SK-N-SH (cell line): ENCODE measurements around the gene EGF. TPM values are rescaled to one million over a fixed set of nuclear protein-coding genes. Genes with fewer than 3 reads are reported as not detected.

Experiments
- CTCF ChIA-PET: fragments of 300-600, 350-600 bp; formaldehyde crosslinking; extraction: SDS; loops from one replicate; lab custom pipeline; 2021; lab: Yijun Ruan, JAX
- POLR2A ChIA-PET: fragments of 350-600 bp; sonication (Branson Sonifier 250); formaldehyde crosslinking; extraction: SDS; loops from one replicate; lab custom pipeline; 2020; ENCODE audit warnings: antibody characterized with exemption, inconsistent platforms; lab: Yijun Ruan, JAX
- DNase-seq: peaks from one replicate; pipeline ENCODE4 v3.0.0; 2012
- H2AFZ ChIP-seq: fragments of 200-600 bp; sonication (generic); 2 replicates; pipeline ENCODE4 v1.8.1; 2016; ENCODE audit warnings: antibody characterized with exemption, mild to moderate bottlenecking, low read depth
- H3F3A ChIP-seq: fragments of 200-600 bp; sonication (generic); replicated peaks from 2 replicates; pipeline ENCODE3; 2016; ENCODE audit warnings: antibody characterized with exemption, mild to moderate bottlenecking; ENCODE audit not compliant: insufficient read depth
- H3K27ac ChIP-seq, 2 experiments: fragments of 200-500 bp in 1 of 2; fragments of 200-600 bp in 1 of 2; sonication (Bioruptor generic) in 1 of 2; sonication (generic), shearing (Covaris generic) in 1 of 2; 2 replicates each; pipeline versions ENCODE4 v1.5.1 to v1.6.1; 2014 to 2016; ENCODE audit warnings: low read depth in 2 of 2, inconsistent platforms in 1 of 2, low read length in 1 of 2, mild to moderate bottlenecking in 1 of 2, mixed read lengths in 1 of 2
- H3K27me3 ChIP-seq: fragments of 200-600 bp; sonication (generic), shearing (Covaris generic); 2 replicates; pipeline ENCODE4 v1.6.1; 2016; ENCODE audit warnings: mixed run types; ENCODE audit not compliant: insufficient read depth
- H3K36me3 ChIP-seq, 2 experiments: fragments of 200-500 bp in 1 of 2; fragments of 200-600 bp in 1 of 2; sonication (Bioruptor generic) in 1 of 2; sonication (generic) in 1 of 2; replicated peaks in 1 of 2; 2 replicates each; pipeline versions ENCODE3 to v1.5.1; 2014 to 2016; ENCODE audit warnings: low read length in 1 of 2, mild to moderate bottlenecking in 1 of 2; ENCODE audit not compliant: insufficient read depth in 2 of 2, control insufficient read depth in 1 of 2
- H3K4me1 ChIP-seq, 2 experiments: fragments of 200-500 bp in 1 of 2; fragments of 200-600 bp in 1 of 2; sonication (Bioruptor generic) in 1 of 2; sonication (generic), shearing (Covaris generic) in 1 of 2; 2 replicates each; pipeline versions ENCODE4 v1.5.1 to v1.6.1; 2014 to 2016; ENCODE audit warnings: low read depth in 1 of 2, low read length in 1 of 2, mixed run types in 1 of 2; ENCODE audit not compliant: insufficient read depth in 2 of 2, control insufficient read depth in 1 of 2
- H3K4me2 ChIP-seq: fragments of 200-600 bp; sonication (generic), shearing (Covaris generic); 2 replicates; pipeline ENCODE4 v1.6.1; 2017; ENCODE audit warnings: mixed run types
- H3K4me3 ChIP-seq, 2 experiments: fragments of 200-500 bp in 1 of 2; fragments of 200-600 bp in 1 of 2; sonication (Bioruptor generic) in 1 of 2; sonication (generic), shearing (Covaris generic) in 1 of 2; 2 replicates each; pipeline versions ENCODE4 v1.5.1 to v1.8.1; 2014 to 2016; ENCODE audit warnings: low read depth in 2 of 2, inconsistent platforms in 1 of 2, low read length in 1 of 2, mild to moderate bottlenecking in 1 of 2, mixed read lengths in 1 of 2, moderate library complexity in 1 of 2
- H3K79me2 ChIP-seq: fragments of 200-600 bp; sonication (generic); 2 replicates; pipeline ENCODE4 v1.8.1; 2017; ENCODE audit warnings: mild to moderate bottlenecking; ENCODE audit not compliant: insufficient read depth
- H3K9ac ChIP-seq: fragments of 200-600 bp; sonication (generic); 2 replicates; pipeline ENCODE4 v1.6.1; 2017; ENCODE audit warnings: mixed run types
- H3K9me2 ChIP-seq: fragments of 200-600 bp; sonication (generic); 2 replicates; pipeline ENCODE4 v1.6.1; 2017; ENCODE audit warnings: mixed run types
- H3K9me3 ChIP-seq: fragments of 200-600 bp; sonication (generic); 2 replicates; pipeline ENCODE4 v1.6.1; 2017; ENCODE audit warnings: mixed run types, mild to moderate bottlenecking, moderate library complexity
- H4K20me1 ChIP-seq: fragments of 200-600 bp; sonication (generic); 2 replicates; pipeline ENCODE4 v1.6.1; 2017; ENCODE audit warnings: mild to moderate bottlenecking, mixed run types; ENCODE audit not compliant: insufficient read depth
- CHD2 ChIP-seq: fragments of 150-350 bp; IDR thresholded peaks from 2 replicates; pipeline ENCODE4 v1.6.1; 2018; ENCODE audit warnings: low read length; ENCODE audit not compliant: partially characterized antibody
- ELF1 ChIP-seq: IDR thresholded peaks from 2 replicates; pipeline ENCODE4 v1.4.0; 2012
- EP300 ChIP-seq, 2 experiments: IDR thresholded peaks; 2 replicates each; pipeline versions ENCODE4 v1.4.0 to v1.6.1; 2012; ENCODE audit warnings: borderline replicate concordance in 1 of 2, low read depth in 1 of 2, low read length in 1 of 2
- FOSL2 ChIP-seq: IDR thresholded peaks from 2 replicates; pipeline ENCODE4 v1.4.0; 2012; ENCODE audit warnings: low read depth, mild to moderate bottlenecking, moderate library complexity, borderline replicate concordance
- FOXM1 ChIP-seq: IDR thresholded peaks from 2 replicates; pipeline ENCODE4 v1.4.0; 2012; ENCODE audit warnings: low read depth, mild to moderate bottlenecking
- GABPA ChIP-seq: IDR thresholded peaks from 2 replicates; pipeline ENCODE4 v1.4.0; 2012; ENCODE audit warnings: low read depth, mild to moderate bottlenecking
- GATA2 ChIP-seq: sonication (generic); formaldehyde crosslinking; IDR thresholded peaks from 2 replicates; pipeline ENCODE4 v1.5.0; 2020; ENCODE audit warnings: mild to moderate bottlenecking, missing genetic modification reagents
- IRF3 ChIP-seq: fragments of 150-350 bp; IDR thresholded peaks from 2 replicates; pipeline ENCODE4 v1.6.1; 2016; ENCODE audit warnings: mild to moderate bottlenecking, low read depth, low read length
- JUND ChIP-seq: IDR thresholded peaks from 2 replicates; pipeline ENCODE4 v1.4.0; 2012
- MAX ChIP-seq: IDR thresholded peaks from 2 replicates; pipeline ENCODE4 v1.4.0; 2012; ENCODE audit warnings: low read depth
- MXI1 ChIP-seq: IDR thresholded peaks from 2 replicates; pipeline ENCODE4 v1.6.1; 2012; ENCODE audit warnings: mild to moderate bottlenecking, low read depth, low read length, improper control_type of control experiment
- NFIC ChIP-seq: IDR thresholded peaks from 2 replicates; pipeline ENCODE4 v1.4.0; 2012; ENCODE audit warnings: borderline replicate concordance
- RAD21 ChIP-seq: IDR thresholded peaks from 2 replicates; pipeline ENCODE4 v1.6.1; 2012; ENCODE audit warnings: mild to moderate bottlenecking, low read length
- RCOR1 ChIP-seq: fragments of 150-350 bp; IDR thresholded peaks from 2 replicates; pipeline ENCODE4 v1.6.1; 2017; ENCODE audit warnings: antibody characterized with exemption, low read length
- RFX5 ChIP-seq: IDR thresholded peaks from 2 replicates; pipeline ENCODE4 v1.6.1; 2012; ENCODE audit warnings: mild to moderate bottlenecking, improper control_type of control experiment, low read length
- RXRA ChIP-seq: IDR thresholded peaks from 2 replicates; pipeline ENCODE4 v1.4.0; 2012; ENCODE audit warnings: low read depth, mild to moderate bottlenecking, borderline replicate concordance
- SIN3A ChIP-seq: IDR thresholded peaks from 2 replicates; pipeline ENCODE4 v1.6.1; 2012; ENCODE audit warnings: low read depth, mild to moderate bottlenecking, low read length, moderate library complexity, borderline replicate concordance
- SMC3 ChIP-seq: IDR thresholded peaks from 2 replicates; pipeline ENCODE4 v1.6.1; 2012; ENCODE audit warnings: low read depth, low read length, improper control_type of control experiment
- TAF1 ChIP-seq: IDR thresholded peaks from 2 replicates; pipeline ENCODE4 v1.6.1; 2012; ENCODE audit warnings: low read depth, mild to moderate bottlenecking, low read length, moderate library complexity, borderline replicate concordance
- TCF12 ChIP-seq: IDR thresholded peaks from 2 replicates; pipeline ENCODE4 v1.4.0; 2012
- TEAD4 ChIP-seq: IDR thresholded peaks from 2 replicates; pipeline ENCODE4 v1.4.0; 2012; ENCODE audit warnings: mild to moderate bottlenecking, borderline replicate concordance; ENCODE audit not compliant: insufficient read depth
- USF2 ChIP-seq: fragments of 150-350 bp; IDR thresholded peaks from 2 replicates; pipeline ENCODE4 v1.6.1; 2017; ENCODE audit warnings: antibody characterized with exemption, low read length, low read depth, borderline replicate concordance
- YY1 ChIP-seq: IDR thresholded peaks from 2 replicates; pipeline ENCODE4 v1.4.0; 2012; ENCODE audit warnings: low read depth, mild to moderate bottlenecking
- ZBTB33 ChIP-seq: IDR thresholded peaks from 2 replicates; pipeline ENCODE4 v1.4.0; 2012; ENCODE audit warnings: low read depth, borderline replicate concordance
- WGBS: methylation state at CpG from one replicate; pipeline ENCODE4 v1.1.6; 2017; ENCODE audit warnings: low lambda C conversion rate; 5-methylcytosine and 5-hydroxymethylcytosine counted together
- polyA plus RNA-seq, 3 experiments: library from polyadenylated mRNA; depleted of rRNA; stranded (reverse); fragments of >200 nt; gene quantifications; 2 replicates each; pipeline ENCODE4 v1.2.3, GENCODE V29; 2012

Gene EGF
- polyA plus RNA-seq, 1 of the 3 experiments (the other 2 are of a cell fraction) = 0.89 TPM

GRCh38 chr4:109953556-109953955, 40.9 kb downstream of the EGF start:
- DNase-seq = no peak
- Histone ChIP-seq H4K20me1 (no peaks in the 10 kb centered on the region), H3K9ac (no peak overlapping the region), H3K4me1 (no peaks in the 10 kb centered on the region), H3K36me3 (no peaks in the 10 kb centered on the region), H3K79me2 (no peaks in the 10 kb centered on the region), H3K9me2 (no peaks in the 10 kb centered on the region), H3K27ac (no peak overlapping the region), H3K4me3 (no peak overlapping the region), H3K9me3 (no peaks in the 10 kb centered on the region), H3K27me3 (no peaks in the 10 kb centered on the region; the same call in 1 of the 2 replicates), H2AFZ (no peak overlapping the region), H3F3A (peaks cover under 1% of the 10 kb centered on the region), H3K4me2 (no peak overlapping the region)
- no peak for TF ChIP-seq ZBTB33
- TF ChIP-seq CHD2 = no peak
- TF ChIP-seq RAD21 = no peak
- TF ChIP-seq TCF12 = no peak
- no peak for TF ChIP-seq GATA2 (CRISPR knock-in tag)
- TF ChIP-seq MXI1 = no peak
- TF ChIP-seq RXRA = no peak
- no peak for TF ChIP-seq ELF1
- TF ChIP-seq SIN3A = no peak
- TF ChIP-seq JUND = no peak
- no peak for TF ChIP-seq SMC3
- no peak for TF ChIP-seq TAF1
- no peak for TF ChIP-seq MAX
- TF ChIP-seq USF2 = no peak
- no peak for TF ChIP-seq RFX5
- TF ChIP-seq FOSL2 = no peak
- no peak for TF ChIP-seq GABPA
- no peak for TF ChIP-seq FOXM1
- WGBS = 45% methylated on average over 3 of the region's 3 CpGs
- CTCF ChIA-PET = interaction anchor here (0.6 to 1.0 kb wide), 2 partner anchors 25 to 1086 kb away, joined by 3 read pairs; no protein-coding TSS in a partner anchor
- POLR2A ChIA-PET = no interaction called here

- no peak for DNase-seq
- no peak overlapping the region for H3K27ac ChIP-seq
- no peaks in the 10 kb centered on the region; the same call in 1 of the 2 replicates for H3K27me3 ChIP-seq
- no peak overlapping the region for H3K4me3 ChIP-seq
- H3K9ac ChIP-seq = no peak overlapping the region
- no peaks in the 10 kb centered on the region for H3K9me3 ChIP-seq
- ChIA-PET CTCF (interaction anchor here (0.6 to 1.3 kb wide), 3 partner anchors 23 to 629 kb away, joined by 3 read pairs; no protein-coding TSS in a partner anchor), POLR2A (no interaction called here)
- no peaks in the 10 kb centered on the region for H3K36me3 ChIP-seq
- no peak overlapping the region for H2AFZ ChIP-seq
- H3K9me2 ChIP-seq = no peaks in the 10 kb centered on the region
- WGBS = 69% methylated on average over 1 of the region's 1 CpG
- no peaks in the 10 kb centered on the region for H3K4me1 ChIP-seq
- H4K20me1 ChIP-seq = no peaks in the 10 kb centered on the region
- H3F3A ChIP-seq = no peaks in the 10 kb centered on the region
- no peaks in the 10 kb centered on the region for H3K79me2 ChIP-seq
- no peak overlapping the region for H3K4me2 ChIP-seq
- TF ChIP-seq YY1 = no peak
- TF ChIP-seq USF2 = no peak
- no peak for TF ChIP-seq IRF3
- no peak for TF ChIP-seq CHD2
- no peak for TF ChIP-seq EP300 (IDR thresholded peaks at IDR 0.05; ENCODE audit: borderline replicate concordance in 1 of 2, low read depth in 1 of 2, low read length in 1 of 2)
- no peak for TF ChIP-seq NFIC
- no peak for TF ChIP-seq FOXM1
- TF ChIP-seq SMC3 = no peak
- TF ChIP-seq FOSL2 = no peak
- TF ChIP-seq MAX = no peak
- TF ChIP-seq TCF12 = no peak
- no peak for TF ChIP-seq TEAD4
- TF ChIP-seq RCOR1 = no peak
- no peak for TF ChIP-seq GABPA
Observed at GRCh38 chr4:109955146-109955545, 42.5 kb downstream of the EGF start.
